TTC549 (cell line): ENCODE measurements around the gene CBR1.

Source experiments
- FAIRE-seq: peaks from 2 replicates; lab custom pipeline; 2012; peaks lifted over from hg19 to GRCh38; lab: Jason Lieb, UNC

Gene CBR1

DNA sequence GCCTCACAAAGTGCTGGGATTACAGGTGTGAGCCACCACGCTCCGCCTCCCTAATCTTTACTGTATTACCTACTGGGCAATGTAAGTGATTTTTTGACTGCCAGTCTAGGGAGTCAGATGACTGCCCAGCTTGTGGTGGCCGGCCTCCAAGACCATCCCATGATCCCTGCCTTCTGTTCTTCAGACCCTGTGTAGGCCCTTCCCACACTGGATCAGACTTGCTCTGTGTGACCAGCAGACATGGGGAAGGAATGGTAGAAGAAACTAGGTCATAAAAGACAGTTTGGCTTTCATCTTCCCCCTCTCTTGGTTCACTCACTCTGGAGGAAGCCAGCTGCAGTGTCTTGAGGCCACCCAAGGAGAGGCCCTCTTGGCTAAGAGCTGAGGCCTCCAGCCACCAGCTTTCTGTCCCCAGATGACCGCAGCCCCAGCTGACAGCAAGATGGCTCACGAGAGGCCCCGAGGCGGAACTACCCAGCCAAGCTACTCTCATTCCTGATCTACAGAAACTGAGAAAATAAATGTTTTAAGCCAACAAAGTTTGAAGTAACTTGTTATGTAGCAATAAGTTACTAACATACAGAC, 50.6 kb downstream of the CBR1 start:
- no peak for FAIRE-seq
